NCI-H69 (cell line): ENCODE data around the gene SELENOP.
"Not testable (repeated sequence)": the region's sequence is repeated elsewhere in the genome, so short reads cannot be mapped to it uniquely, and the experiment has no call there.

Experiments used
- DNase-seq: peaks from one replicate; lab custom pipeline; 2025; lab: John Stamatoyannopoulos, UW

Gene SELENOP

GRCh38 chr5:42811591-42812446 is at the start of gene SELENOP:
TSS of gene SELENOP (minus strand) at chr5:42811892. CDS start at chr5:42808353, 3,539 bp downstream.
- DNase-seq: no peak

- DNase-seq: no peak
Observed at GRCh38 chr5:42858687-42859086, 47.0 kb upstream of the SELENOP start.

GRCh38 chr5:42858031-42858643 is 46.4 kb upstream of the SELENOP start:
- no peak for DNase-seq

- DNase-seq: no peak
Observed at GRCh38 chr5:42855811-42856210, 44.1 kb upstream of the SELENOP start.

- DNase-seq: no peak
Observed at GRCh38 chr5:42855386-42855785, 43.7 kb upstream of the SELENOP start.

GRCh38 chr5:42854795-42855194 is 43.1 kb upstream of the SELENOP start:
- no peak for DNase-seq

GRCh38 chr5:42852826-42853225 is 41.1 kb upstream of the SELENOP start:
- no peak for DNase-seq

GRCh38 chr5:42851481-42851880 is 39.8 kb upstream of the SELENOP start:
- no peak for DNase-seq

- no peak for DNase-seq
Observed at GRCh38 chr5:42848545-42848944, 36.9 kb upstream of the SELENOP start.

- DNase-seq: not testable (repeated sequence)
Observed at GRCh38 chr5:42844408-42844807, 32.7 kb upstream of the SELENOP start.

GRCh38 chr5:42843675-42844292 is 32.1 kb upstream of the SELENOP start:
- DNase-seq: no peak

- no peak for DNase-seq
Observed at GRCh38 chr5:42842921-42843641, 31.4 kb upstream of the SELENOP start.

- no peak for DNase-seq
Observed at GRCh38 chr5:42840842-42841567, 29.3 kb upstream of the SELENOP start.

- no peak for DNase-seq
Observed at GRCh38 chr5:42840269-42840668, 28.6 kb upstream of the SELENOP start.

GRCh38 chr5:42839196-42839595 is 27.5 kb upstream of the SELENOP start:
- no peak for DNase-seq

- no peak for DNase-seq
Observed at GRCh38 chr5:42837601-42838000, 25.9 kb upstream of the SELENOP start.

GRCh38 chr5:42836070-42836769 is 24.5 kb upstream of the SELENOP start:
- DNase-seq: no peak

- no peak for DNase-seq
Observed at GRCh38 chr5:42832060-42832459, 20.4 kb upstream of the SELENOP start.

GRCh38 chr5:42830924-42831323 is 19.2 kb upstream of the SELENOP start:
- DNase-seq: no peak

GRCh38 chr5:42828671-42829070 is 17.0 kb upstream of the SELENOP start:
- DNase-seq: no peak
